Activated T-cell treated with anti-CD3 and anti-CD28 coated beads for 24 hours (primary cell): ENCODE data around the gene DBN1.

Experiments
- DNase-seq: peaks from one replicate; pipeline ENCODE4 v3.0.0-alpha.2; 2020; ENCODE audit warnings: low read depth

Gene DBN1

DNA sequence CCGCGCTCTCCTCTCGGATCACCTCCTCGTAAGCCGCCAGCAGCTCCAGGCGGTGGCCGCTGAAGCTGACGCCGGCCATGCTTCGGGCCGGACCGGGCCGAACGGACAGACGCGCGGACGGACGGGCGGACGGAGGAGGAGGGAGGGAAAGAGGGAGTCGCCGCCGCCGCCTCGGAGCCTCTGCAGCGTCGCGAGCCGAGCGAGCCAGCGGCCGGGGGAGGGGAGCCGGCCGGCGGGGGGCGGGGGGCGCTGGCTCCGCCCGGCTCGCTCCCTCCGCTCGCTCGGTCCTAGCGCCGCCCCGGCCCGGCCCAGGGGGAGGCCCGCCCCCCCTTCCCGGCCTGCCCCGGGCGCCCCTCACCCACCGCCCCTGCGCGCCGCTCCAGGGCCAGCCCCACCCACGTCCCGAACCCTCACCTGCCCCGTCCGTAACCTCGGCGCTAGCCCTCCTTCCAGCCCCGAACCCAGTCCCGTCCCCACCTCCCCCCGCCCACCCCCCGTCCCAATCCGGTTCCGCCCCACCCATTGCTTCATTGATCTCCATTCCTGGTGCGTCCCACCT, at the start of gene DBN1:
Gene DBN1, minus strand, starts transcription at position 192 of the 559 bp plus-strand sequence. Its CDS starts 113 bp downstream, at position 79.
- DNase-seq = no peak

DNA sequence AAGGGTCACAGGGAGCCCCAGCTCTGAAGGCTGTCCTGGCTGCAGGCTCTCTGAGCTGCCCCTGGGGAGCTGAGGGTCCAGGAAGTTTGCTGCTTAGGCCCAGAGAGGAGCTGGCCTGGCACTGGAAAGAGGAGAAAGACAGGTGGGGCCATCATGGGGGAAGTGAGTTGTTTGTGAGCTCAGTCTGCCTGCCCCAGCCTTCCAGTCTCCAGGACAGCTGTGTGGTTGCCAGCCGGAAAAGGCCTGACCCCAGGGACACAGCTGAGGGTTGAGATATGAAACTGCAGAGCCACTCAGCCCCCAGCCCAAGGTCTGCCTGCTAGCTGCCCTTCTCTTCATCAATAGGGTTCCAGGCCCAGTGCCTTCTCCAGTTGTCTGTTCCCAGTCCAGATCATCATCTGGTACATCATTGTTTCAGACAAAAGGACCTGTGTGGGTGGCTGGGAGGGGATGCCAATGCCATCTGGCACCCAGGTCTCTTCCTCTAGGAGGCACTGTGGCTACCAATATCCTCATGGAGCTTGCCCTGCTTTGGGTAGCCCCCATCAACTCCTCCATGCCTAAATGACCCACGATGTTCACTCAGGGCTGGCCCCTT, 47.6 kb upstream of the DBN1 start:
- DNase-seq = no peak

DNA sequence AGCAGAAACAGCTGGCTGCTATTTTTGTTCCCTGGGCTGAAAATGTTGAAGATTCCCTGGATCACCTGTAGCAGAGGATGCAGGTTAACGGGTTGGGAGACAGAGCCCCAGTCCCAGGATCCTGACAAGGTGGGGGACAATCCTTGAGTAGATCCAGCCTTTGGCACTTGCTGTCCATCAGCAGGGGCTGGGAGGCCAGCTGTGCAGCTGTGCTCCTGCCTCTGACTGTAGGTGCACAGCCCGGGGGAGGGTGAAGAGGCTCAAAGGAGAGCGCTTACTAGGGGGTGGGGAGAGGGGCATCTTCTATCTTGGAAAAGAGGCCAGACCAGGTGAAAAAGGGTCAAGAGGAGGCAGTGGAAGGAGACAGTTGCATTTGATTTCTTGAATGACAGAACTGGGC, 46.8 kb upstream of the DBN1 start:
- DNase-seq = no peak

DNA sequence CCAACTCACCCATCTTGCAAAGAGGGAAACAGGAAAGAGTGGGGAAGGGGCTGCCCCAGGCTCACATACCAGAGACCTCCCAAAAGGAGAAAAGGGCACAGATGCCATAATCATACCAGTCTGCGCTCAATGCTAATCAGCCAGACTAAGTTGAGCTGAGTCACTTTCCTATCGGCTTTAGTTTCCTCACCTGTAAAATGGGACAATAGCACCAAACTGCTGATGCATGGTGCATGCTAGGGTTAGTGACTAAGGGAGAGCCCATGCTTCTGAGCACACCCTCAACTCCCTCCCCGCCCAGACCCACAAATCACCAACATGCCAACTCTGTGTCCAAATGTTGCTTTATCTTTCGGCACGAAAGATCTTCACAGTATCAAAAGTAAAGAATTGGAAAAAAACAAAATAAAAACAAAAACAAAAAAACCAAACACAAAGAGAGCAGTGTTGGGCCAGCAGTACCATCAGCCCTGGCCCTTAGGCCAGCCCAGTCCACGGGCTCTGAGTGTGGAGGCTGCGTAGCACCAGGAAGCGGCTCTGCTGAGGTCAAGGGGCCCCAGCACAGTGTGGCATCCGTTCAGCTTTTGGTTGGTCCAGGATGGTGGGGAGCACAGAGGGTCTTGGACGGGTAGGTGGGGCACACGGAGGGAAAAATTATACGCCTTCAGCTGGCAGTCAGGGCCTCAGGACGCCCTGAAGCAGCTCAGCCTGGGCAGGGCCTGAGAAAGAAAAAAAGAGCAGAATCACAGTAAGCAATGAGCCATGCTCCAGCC, 46.2 kb upstream of the DBN1 start:
- no peak for DNase-seq

DNA sequence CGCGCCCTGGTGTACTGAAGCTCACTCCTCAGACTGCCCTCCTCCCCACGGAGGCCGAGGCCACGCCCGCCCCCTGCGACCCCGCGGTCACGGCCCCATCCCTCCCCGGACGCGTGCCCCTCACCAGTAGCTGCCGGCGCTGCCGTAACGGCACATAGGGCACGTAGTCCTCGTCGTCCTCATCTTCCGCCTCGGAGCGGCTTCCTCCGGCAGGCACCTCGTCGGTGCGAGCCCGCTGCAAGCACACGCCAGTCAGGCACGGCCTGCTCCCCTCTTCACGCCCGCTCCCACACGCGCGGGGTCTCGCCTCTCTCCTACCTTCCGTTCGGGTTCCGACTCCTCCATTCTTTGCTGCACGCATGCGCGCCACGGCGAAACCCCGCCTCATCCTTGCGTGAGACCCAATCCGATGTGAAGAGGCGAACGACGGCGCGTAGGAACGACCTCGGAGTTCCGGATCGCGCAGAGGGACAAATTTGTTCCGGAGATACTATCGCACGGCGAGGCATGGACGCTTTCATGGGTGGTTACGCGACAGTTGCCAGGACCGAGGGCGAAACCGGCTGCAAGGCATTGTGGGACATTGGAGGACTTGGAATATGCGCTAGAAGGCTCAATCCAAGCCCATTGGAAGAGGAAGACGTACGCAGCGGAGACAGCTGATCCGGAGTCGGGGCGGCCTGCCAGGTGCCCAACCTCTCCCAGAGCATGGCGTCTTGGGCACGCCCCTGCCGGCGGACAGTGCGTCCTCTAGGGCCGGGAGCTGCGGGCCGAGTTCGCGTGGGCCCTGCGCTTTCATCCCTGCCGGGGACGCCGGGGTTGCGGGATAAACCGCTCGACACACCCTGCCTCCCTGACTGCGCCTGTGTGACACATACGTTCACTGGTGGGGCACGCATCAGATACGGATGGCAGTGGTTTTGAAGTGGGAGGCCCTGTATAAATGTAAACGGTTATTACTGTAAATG, 43.5 kb upstream of the DBN1 start, which contains the start of gene DDX41:
Gene DDX41, minus strand, starts transcription at position 361 of the 968 bp plus-strand sequence. Its CDS starts 16 bp downstream, at position 345.
- DNase-seq = peak; percentile 94

DNA sequence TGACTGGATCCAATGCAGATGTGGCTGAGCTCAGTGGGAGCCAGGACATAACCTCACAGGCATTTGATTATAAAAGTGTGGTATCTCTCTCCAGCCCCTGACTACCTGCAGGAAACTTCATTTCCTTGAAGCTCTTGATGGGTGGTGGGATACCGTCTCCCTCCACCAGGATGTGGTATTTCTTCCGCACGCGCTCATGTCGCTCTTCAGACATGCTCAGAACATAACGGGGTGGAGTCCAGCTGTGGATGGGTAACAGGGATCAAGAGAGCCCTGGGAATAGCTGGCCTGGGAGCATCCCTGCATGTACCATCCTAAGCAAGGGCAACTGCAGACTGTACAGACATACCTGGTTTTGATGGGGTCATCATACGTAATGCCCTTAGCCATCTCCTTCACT, 42.1 kb upstream of the DBN1 start:
- no peak for DNase-seq

DNA sequence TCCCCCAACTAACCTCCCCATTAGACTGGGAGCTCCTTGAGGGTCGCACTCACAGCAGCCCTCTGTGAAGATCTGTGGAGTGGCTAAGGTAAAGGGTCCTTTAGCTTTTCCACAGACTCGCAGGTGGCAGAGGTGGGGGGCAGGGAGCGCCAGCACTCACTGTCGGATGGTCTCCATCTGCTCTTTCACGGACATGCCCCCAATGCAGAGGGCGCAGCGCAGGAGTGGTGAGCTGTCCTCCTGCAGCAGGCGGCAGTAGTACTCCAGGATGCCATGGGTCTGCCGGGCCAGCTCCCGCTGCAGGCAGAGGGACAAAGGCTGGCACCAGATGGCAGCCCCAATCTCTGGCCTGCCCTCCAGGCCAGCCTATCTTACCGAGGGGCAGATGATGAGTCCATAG, 41.1 kb upstream of the DBN1 start:
- DNase-seq = no peak

DNA sequence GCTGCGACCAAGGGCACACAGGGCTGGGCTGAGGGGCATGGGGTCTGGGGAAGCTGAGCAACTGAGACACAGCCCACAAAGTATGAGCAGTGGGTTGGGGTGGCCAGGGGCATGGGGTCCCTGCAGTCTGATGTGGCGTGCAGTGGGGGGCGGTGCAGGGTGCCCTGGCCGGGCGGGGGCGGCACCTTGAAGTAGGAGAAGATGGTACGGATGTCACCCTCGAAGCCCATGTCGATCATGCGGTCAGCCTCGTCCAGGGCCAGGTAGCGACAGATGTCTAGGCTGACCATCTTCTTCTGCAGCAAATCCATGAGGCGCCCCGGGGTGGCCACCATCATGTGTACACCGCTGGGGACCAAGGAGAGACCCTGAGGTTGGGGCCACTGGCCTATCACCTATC, 40.1 kb upstream of the DBN1 start:
- DNase-seq = no peak

DNA sequence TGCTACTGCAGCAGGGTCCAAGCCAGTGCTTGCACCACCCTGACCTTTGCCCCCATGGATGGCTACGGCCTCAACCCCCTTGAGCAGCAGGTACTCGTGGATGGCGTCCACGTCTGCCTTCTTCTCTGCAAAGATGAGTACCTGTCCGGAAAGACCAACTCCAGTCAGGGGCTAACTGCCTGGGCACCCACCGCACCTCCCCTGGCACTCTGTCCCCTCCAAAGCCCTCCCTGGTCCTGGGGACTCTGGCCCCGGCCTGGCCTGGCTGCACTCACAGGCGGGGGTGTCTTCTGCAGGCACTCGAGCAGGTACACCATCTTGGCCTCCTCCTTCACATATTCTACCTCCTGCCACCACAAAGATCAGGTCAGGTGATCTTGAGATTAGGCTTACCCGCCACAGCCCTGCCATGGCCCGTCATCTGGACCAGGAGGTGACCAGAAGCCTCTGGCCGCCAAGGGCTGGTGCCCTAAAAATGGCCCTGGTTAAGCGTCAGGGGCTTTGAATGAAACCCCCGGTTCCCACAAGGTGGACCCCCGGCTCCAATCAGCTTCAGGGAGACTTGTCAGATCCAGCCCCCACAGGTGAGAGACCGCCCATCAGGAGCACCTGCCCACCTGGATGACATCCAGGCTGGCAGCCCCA, 39.4 kb upstream of the DBN1 start:
- no peak for DNase-seq

DNA sequence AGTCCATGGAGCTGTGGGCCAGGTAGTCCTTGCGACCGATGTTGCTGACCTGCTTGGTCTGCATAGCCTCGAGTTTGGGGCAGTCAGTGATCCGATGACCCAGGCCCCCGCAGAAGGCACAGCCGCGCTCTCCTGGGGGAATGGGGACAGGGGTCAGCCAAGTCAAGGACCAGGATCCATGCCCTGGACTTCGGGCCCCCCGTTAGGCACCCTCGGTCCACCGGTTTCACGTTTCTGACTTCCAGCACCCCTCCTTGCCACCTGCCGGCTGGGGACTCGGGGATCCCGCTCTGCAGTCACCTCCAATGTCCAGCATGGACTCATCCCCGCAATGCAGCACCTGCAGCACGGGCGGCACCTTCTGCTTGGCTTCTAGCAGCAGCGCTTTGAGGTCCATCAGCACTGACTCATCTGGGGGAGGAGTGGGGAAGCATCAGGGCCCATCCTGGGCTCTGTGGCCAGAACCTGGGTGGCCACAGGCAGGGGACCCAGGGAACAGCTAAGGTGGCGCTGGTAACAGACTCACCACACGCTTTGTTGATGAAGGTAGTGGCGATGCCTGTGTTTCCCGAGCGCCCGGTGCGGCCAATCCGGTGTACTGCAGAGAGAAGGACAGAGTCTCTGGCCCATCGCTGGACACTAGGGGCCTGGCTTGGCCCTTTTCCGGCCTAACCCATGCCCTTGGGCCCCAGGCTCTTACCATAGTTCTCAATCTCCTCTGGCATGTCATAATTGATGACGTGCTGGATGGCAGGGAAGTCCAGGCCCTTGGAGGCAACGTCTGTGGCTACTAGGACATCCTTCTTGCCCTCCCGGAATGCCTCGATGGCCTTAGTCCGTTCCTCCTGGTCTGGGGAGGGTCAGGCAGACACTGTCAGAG, 38.6 kb upstream of the DBN1 start:
- DNase-seq = no peak

DNA sequence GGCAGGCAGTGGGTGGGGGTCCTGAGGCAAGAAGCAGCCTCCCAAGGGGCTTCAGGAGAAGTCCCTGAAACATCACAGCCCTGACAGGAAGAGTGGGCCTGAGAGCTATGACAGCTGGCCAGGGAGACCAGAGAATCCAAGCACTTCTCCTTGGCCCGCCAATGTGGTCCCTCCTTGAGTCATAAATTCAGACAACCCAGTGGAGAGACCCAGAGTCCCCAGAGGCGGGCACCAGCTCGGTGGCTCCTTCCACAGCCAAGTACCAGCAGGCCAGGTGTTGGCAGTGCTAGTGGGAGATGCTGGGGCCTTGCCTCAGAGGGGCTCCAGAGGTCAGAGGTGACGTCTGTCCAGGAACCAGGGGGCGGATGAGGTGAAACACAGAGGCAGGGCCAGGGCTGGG, 37.7 kb upstream of the DBN1 start:
- DNase-seq = no peak

DNA sequence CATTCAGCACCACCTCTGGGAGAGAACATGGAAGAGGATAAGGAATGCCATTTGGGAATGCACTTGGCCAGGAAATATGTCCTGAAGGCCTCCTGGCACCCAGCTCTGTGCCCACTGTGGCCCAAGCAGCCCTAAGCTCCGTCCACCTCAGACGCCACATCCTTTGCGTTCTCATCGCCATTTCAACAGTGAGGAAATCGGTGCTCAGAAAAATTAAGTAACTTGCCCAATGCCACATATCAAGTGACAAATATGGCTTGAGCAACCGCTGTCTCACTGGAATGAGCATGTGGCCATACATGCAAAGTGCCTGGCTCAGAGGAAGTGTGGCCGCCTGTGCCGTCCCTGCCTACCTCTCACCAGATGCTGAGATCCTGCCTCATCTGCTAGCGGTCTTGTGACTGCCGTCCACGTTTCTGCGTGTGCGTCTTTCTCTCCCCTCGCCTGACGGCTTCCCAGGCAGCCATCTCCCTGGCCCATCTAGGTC, 37.2 kb upstream of the DBN1 start:
- DNase-seq = no peak

DNA sequence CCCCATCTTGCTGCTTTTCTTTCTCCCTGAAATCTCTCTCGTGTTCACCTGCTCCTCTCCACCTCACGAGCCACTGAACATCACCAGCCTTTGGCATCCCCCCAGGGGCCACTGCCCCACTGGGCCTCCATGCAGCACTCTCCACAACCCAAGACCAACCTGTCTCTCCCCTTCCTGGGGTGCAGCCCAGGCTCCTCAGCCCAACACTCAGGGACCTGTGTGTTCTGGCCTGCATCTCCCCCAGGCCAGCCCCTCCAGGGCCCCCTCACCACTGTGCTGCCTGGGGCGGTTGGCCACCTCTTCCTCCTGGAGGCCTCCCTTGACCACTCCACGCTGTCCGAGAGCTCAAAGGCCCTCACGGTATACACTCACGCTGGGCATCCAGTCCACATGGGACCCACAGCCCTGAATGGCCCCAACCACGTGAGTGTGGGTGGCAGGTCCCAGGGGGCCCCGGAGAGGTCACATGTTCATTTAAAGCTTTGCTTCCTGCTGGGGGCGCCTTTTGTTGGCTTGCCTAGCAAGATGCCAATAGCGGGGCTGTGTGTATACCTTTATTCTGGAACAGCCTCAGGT, 36.6 kb upstream of the DBN1 start:
- DNase-seq = no peak

DNA sequence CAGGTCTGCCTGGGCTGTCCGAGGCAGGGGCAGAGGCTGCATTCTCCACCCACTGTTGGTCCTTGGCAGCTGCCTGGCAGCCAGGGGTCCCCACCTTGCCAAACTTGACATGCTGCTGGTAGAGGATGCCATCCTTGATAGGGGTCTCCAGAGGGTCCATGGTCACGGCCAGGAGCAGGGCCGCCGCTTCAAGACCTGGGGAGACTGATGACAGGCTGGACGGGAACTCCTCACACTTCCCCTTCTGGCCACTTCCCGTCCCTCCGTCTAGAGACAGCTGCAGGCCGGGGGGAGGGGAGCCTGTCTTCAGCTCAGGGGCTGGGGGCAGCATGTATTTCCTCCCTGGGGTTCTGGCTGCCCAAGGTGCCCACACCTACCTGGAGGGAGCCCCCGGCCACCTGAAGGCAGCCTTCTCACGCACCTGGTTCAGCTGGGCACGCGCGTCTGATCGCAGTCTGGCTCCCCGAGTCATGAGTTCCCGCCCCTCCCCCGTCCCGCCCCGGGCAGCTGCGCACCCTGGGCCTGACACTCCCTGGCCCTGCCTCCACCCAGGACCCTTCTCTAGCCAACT, 36.0 kb upstream of the DBN1 start, which contains the start of gene DOK3:
Gene DOK3, minus strand, starts transcription at position 446 of the 571 bp plus-strand sequence. Its CDS starts 286 bp downstream, at position 160.
- no peak for DNase-seq

DNA sequence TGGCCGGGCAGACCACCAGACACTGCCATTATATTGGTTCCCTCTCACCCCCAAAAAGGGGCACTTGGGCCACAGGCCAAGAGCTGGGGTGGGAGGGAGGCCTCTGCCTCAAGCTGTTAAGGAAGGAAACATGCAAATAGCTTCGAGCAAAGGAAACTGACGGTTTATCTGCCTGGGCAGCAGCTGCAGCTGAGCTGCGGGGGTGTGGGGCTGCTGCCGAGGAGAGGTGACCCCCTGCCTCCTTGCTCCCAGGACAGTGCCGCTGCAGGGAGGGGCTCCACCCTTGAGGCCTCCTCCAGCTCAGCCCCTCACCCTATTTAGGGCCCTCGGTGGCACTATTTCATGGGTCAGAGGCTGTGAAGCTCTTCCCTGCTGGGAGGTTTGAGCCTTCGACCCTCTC, 35.4 kb upstream of the DBN1 start:
- no peak for DNase-seq

DNA sequence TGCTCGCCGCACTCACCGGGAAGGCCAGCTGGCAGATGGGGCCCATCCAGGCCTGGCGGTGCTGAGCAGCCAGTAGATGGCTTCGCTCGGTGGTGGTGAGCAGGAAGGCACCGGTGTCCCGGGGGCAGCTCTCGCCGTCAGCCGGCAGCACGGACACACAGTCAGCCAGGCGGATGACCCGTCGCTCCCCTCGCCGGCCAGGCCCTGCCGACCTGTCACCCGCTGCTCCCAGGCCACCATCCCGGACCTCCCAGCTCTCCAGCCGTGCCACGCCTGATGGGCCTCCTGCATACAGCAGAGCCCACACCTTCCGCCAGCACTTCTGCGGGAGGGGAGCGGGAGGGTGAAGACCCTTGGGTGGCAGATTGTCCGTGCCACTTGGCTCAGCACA, 34.8 kb upstream of the DBN1 start:
- DNase-seq = no peak

DNA sequence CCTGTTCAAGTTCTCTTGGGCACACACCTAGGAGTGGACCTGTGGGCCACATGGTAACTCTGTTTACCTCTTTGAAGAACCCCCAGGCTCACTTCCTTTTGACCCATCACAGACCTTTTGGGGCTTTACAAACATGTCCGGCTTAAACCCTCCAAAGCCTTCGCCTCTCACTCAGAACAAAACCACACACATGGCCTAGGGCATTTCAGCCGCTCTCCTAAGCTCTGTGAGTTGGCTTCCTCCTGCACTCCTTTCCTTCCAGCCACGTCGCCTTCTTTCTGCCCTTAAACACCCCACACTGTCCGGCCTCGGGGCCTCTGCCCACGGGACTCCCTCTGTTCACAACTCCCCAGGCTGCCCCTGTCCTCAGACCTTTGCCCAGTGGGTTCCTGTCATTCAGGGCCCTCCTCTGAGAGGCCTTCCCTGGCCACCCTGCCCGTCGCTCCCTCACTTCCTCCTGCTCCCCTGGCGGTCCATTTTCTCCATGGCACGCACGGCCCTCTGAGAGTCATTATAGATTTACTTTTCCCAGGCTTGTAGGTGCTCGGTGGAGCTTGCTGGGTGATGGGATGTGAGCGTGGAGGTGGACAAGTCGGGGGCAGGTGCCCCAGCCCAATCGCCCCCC, 34.3 kb upstream of the DBN1 start:
- no peak for DNase-seq

DNA sequence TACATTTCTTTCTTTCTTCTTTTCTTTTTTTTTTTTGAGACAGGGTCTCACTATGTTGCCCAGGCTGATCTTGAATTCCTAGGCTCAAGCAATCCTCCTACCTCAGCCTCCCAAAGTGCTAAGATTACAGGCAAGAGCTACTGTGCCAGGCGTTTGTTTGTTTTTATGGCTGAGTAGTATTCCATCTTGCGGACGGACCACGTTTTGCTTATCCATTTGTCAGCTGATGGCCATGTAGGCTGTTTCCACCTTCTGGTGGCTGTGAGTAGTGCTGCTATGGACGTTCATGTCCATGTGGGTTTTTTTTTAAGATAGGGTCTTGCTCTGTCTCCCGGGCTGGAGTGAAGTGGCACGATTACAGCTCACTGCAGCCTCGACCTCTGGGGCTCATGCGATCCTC, 33.7 kb upstream of the DBN1 start:
- DNase-seq = no peak

DNA sequence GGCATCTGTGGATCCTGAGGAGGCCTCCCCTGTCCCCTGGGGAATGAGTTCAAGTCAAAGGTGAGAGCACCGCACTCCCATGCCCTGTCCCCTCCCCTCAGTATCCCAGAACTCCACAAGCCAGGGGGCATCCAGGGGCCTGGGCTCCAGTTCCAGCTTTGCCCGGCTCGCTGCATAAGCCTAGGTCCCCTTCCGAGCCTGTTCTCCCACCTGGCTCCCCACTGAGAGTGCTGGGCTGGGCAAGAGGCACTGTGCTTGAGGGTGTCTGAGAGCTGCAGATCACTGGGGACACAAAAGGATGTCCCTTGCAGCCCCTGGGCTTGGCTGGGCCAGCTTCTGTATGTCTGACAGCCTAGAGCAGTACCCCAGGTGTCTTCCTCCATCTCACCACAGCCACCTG, 31.6 kb upstream of the DBN1 start:
- no peak for DNase-seq
